Measurements from ENCODE around the gene SRP14. TPM values are rescaled to one million over a fixed set of nuclear protein-coding genes. Genes with fewer than 3 reads are reported as not detected.

The SRP14 gene
- total RNA-seq, 1 experiment from 2014 or later, result 166 TPM

- in situ Hi-C loops (cut with HindIII; ENCODE audit: low pct_unique_long_range_greater_than_20kb, low sequenced_read_pairs) (no loop called here), intact Hi-C loops (cut with micrococcal nuclease; ENCODE audit: unreplicated experiment) (no loop called here)
- no peak for TF ChIP-seq SIN3A (IDR thresholded peaks at IDR 0.05; ENCODE audit: borderline replicate concordance, insufficient read depth, low read depth, low read length)
- no peak for TF ChIP-seq POLR2AphosphoS5 (IDR thresholded peaks at IDR 0.05; ENCODE audit: low read depth, low read length)
- TF ChIP-seq CTCF (IDR thresholded peaks at IDR 0.05), result no peak
- no peak for TF ChIP-seq TCF7L2 (IDR thresholded peaks at IDR 0.05; ENCODE audit: low read depth, low read length)
- no peak for TF ChIP-seq REST (IDR thresholded peaks at IDR 0.05; ENCODE audit: insufficient read depth in 1 of 2, low read depth in 2 of 2, low read length in 1 of 2)
- Histone ChIP-seq H3K27ac (ENCODE audit: low read length) (peak overlapping the region; percentile 84; the same call in 1 of the 2 replicates), H3K36me3 (ENCODE audit: control insufficient read depth, insufficient read depth, low read length) (no peaks in the 10 kb centered on the region), H3K4me3 (ENCODE audit: low read depth in 2 of 2, low read length in 2 of 2) (no peak overlapping the region), H3K9me3 (ENCODE audit: control insufficient read depth, insufficient read depth, low read depth, low read length) (no peaks in the 10 kb centered on the region), H3K4me1 (ENCODE audit: control insufficient read depth, insufficient read depth, low read length) (peaks cover 27% of the 10 kb centered on the region), H3K27me3 (ENCODE audit: control insufficient read depth, insufficient read depth, low read length) (no peaks in the 10 kb centered on the region)
- no TSS peak for BruUV-seq (replicated peaks)
- ChIA-PET POLR2A (interaction anchor here (0.8 kb wide), 1 partner anchor 41 kb away, joined by 6 read pairs; no protein-coding TSS in a partner anchor), CTCF (no interaction called here)
- DNase-seq (ENCODE audit: low read depth, low spot score) (no peak), ATAC-seq (no peak)
Measured at GRCh38 chr15:40080104-40080503, 41.1 kb upstream of the SRP14 start.

GRCh38 chr15:40079456-40079855, 40.5 kb upstream of the SRP14 start:
- no peak for ATAC-seq
- Histone ChIP-seq H3K4me1 (ENCODE audit: control insufficient read depth, insufficient read depth, low read length) (peaks cover 27% of the 10 kb centered on the region), H3K36me3 (ENCODE audit: control insufficient read depth, insufficient read depth, low read length) (no peaks in the 10 kb centered on the region), H3K9me3 (ENCODE audit: control insufficient read depth, insufficient read depth, low read depth, low read length) (no peaks in the 10 kb centered on the region), H3K4me3 (ENCODE audit: low read depth in 2 of 2, low read length in 2 of 2) (no peak overlapping the region), H3K27ac (ENCODE audit: low read length) (no peak overlapping the region), H3K27me3 (ENCODE audit: control insufficient read depth, insufficient read depth, low read length) (no peaks in the 10 kb centered on the region)
- CTCF ChIA-PET, result no interaction called here
- no peak for DNase-seq (ENCODE audit: low read depth, low spot score)
- intact Hi-C loops (cut with micrococcal nuclease; ENCODE audit: unreplicated experiment), result no loop called here
- POLR2A ChIA-PET, result interaction anchor here (0.8 kb wide), 1 partner anchor 40 kb away, joined by 6 read pairs; no protein-coding TSS in a partner anchor
- no peak for TF ChIP-seq SIN3A (IDR thresholded peaks at IDR 0.05; ENCODE audit: borderline replicate concordance, insufficient read depth, low read depth, low read length)
- in situ Hi-C loops (cut with HindIII; ENCODE audit: low pct_unique_long_range_greater_than_20kb, low sequenced_read_pairs), result no loop called here
- no TSS peak for BruUV-seq (replicated peaks)

- Histone ChIP-seq H3K27ac (ENCODE audit: low read length) (peak overlapping the region; percentile 31; the same call in 1 of the 2 replicates), H3K4me1 (ENCODE audit: control insufficient read depth, insufficient read depth, low read length) (peaks cover 11% of the 10 kb centered on the region), H3K4me3 (ENCODE audit: low read depth in 2 of 2, low read length in 2 of 2) (no peak overlapping the region), H3K27me3 (ENCODE audit: control insufficient read depth, insufficient read depth, low read length) (no peaks in the 10 kb centered on the region), H3K9me3 (ENCODE audit: control insufficient read depth, insufficient read depth, low read depth, low read length) (no peaks in the 10 kb centered on the region), H3K36me3 (ENCODE audit: control insufficient read depth, insufficient read depth, low read length) (no peaks in the 10 kb centered on the region)
- CTCF ChIA-PET, result no interaction called here
- in situ Hi-C loops (cut with HindIII; ENCODE audit: low pct_unique_long_range_greater_than_20kb, low sequenced_read_pairs), result no loop called here
- intact Hi-C loops (cut with micrococcal nuclease; ENCODE audit: unreplicated experiment), result no loop called here
- BruUV-seq (replicated peaks), result no TSS peak
- POLR2A ChIA-PET, result no interaction called here
- TF ChIP-seq POLR2AphosphoS5 (IDR thresholded peaks at IDR 0.05; ENCODE audit: low read depth, low read length) (no peak), TCF7L2 (IDR thresholded peaks at IDR 0.05; ENCODE audit: low read depth, low read length) (no peak), REST (IDR thresholded peaks at IDR 0.05; ENCODE audit: insufficient read depth in 1 of 2, low read depth in 2 of 2, low read length in 1 of 2) (no peak), CTCF (IDR thresholded peaks at IDR 0.05) (no peak), SIN3A (IDR thresholded peaks at IDR 0.05; ENCODE audit: borderline replicate concordance, insufficient read depth, low read depth, low read length) (no peak)
- DNase-seq (ENCODE audit: low read depth, low spot score) (no peak), ATAC-seq (no peak)
Measured at GRCh38 chr15:40075298-40076044, 36.5 kb upstream of the SRP14 start.

All from Panc1 (cell line).